Neural crest cell (in vitro differentiated cells): ENCODE measurements around the gene PMM2. TPM values are rescaled to one million over a fixed set of nuclear protein-coding genes. Genes with fewer than 3 reads are reported as not detected.
"Not testable (repeated sequence)": the region's sequence is repeated elsewhere in the genome, so short reads cannot be mapped to it uniquely, and the experiment has no call there.

Source experiments
- DNase-seq: peaks from one replicate; pipeline ENCODE4 v3.0.0; 2021; ENCODE audit warnings: low read depth, mixed read lengths, low spot score
- H3K27ac Mint-ChIP-seq: one replicate; pipeline ENCODE4 v1.8.0; 2021; ENCODE audit warnings: mild to moderate bottlenecking, mixed read lengths; ENCODE audit not compliant: unreplicated experiment
- H3K27me3 Mint-ChIP-seq: 2 replicates; pipeline ENCODE4 v1.8.0; 2021; ENCODE audit warnings: low read depth, mild to moderate bottlenecking, mixed read lengths
- H3K36me3 Mint-ChIP-seq: 2 replicates; pipeline ENCODE4 v1.8.0; 2021; ENCODE audit warnings: low read depth, mild to moderate bottlenecking, mixed read lengths
- H3K4me1 Mint-ChIP-seq: 2 replicates; pipeline ENCODE4 v1.8.0; 2021; ENCODE audit warnings: mixed read lengths
- H3K4me3 Mint-ChIP-seq: one replicate; pipeline ENCODE4 v1.8.0; 2021; ENCODE audit warnings: mild to moderate bottlenecking, mixed read lengths
- H3K9me3 Mint-ChIP-seq: 2 replicates; pipeline ENCODE4 v1.8.0; 2021; ENCODE audit warnings: mixed read lengths
- total RNA-seq: library from RNA; stranded (reverse); gene quantifications from 2 replicates; pipeline ENCODE4 v1.2.1, GENCODE V29; 2021
- TF ChIP-seq, protein P1 (sequence below): fragments of 200-600 bp; sonication (generic); conservative IDR thresholded peaks from 2 replicates; pipeline ENCODE4 v1.5.0; 2021; ENCODE audit warnings: antibody characterized with exemption, mild to moderate bottlenecking

PMM2 gene
- total RNA-seq, 1 donor from 2014 or later: 21.5 TPM

DNA sequence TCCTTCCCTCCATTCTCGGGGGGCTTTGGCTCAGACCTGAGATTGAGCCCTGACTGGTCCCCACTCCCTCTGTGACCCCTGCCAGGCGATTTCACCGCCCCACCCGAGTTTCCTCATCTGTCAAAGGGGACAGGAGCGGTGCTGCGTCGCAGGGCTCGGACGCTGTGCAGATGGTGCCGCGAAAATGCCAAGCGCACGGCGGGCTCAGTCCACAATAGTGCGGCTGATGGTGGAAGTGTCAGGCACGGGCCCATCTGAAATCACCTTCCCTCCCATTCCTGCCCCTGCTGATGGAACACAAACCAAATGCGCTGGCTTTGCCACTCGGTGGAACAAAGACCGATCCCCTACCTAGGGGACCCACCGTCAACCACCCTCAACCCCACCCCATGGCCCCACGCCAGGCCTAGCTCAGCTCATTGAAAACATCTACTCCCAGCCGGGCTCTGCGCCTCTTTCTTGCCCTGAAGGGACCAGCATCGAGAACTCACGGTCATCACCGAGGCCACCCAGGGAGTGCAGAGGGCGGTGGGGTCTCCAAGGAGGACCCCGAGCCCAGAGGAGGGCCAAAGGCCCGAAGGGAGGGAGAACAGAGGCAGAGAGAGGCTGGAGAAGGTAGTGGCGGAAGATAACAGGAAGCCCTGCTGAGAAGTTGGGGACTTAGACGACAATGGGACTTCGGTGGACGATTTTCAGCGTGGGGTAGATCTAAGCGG lies 69.7 kb downstream of the PMM2 start:
- Mint-ChIP-seq H3K36me3 (no peaks in the 10 kb centered on the region), H3K9me3 (no peaks in the 10 kb centered on the region), H3K4me3 (peak overlapping the region; percentile 98), H3K27ac (peak overlapping the region; percentile 96), H3K4me1 (peaks cover 60% of the 10 kb centered on the region), H3K27me3 (peaks cover 12% of the 10 kb centered on the region)
- TF ChIP-seq, protein P1, sequence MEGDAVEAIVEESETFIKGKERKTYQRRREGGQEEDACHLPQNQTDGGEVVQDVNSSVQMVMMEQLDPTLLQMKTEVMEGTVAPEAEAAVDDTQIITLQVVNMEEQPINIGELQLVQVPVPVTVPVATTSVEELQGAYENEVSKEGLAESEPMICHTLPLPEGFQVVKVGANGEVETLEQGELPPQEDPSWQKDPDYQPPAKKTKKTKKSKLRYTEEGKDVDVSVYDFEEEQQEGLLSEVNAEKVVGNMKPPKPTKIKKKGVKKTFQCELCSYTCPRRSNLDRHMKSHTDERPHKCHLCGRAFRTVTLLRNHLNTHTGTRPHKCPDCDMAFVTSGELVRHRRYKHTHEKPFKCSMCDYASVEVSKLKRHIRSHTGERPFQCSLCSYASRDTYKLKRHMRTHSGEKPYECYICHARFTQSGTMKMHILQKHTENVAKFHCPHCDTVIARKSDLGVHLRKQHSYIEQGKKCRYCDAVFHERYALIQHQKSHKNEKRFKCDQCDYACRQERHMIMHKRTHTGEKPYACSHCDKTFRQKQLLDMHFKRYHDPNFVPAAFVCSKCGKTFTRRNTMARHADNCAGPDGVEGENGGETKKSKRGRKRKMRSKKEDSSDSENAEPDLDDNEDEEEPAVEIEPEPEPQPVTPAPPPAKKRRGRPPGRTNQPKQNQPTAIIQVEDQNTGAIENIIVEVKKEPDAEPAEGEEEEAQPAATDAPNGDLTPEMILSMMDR: no peak
- DNase-seq: no peak

DNA sequence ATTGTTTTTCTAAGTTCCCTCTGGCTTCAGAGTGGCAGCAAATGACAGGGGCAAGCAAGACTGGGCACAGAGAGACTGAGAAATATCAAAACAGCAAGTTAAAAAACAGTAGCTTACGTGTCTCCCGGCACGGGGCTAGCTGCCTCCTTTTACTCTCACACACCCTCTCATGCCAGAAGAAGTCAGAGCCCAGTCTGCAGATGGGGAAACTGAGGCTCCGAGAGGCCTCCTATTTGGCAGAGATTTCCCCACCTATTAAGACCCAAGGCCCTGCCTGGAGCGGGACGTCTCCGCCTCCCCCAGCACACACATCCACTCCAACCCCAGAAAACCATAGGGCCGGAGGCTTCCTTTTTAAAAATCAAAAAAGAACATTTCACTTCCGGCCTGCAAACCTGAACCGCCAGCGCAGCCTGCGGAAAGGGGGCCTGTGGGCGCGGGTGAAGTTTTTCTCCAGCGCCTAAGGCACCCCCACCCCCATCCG lies 70.3 kb downstream of the PMM2 start:
- TF ChIP-seq, protein P1: no peak
- Mint-ChIP-seq H3K36me3 (no peaks in the 10 kb centered on the region), H3K27ac (peak overlapping the region; percentile 96), H3K4me3 (peak overlapping the region; percentile 98), H3K27me3 (peaks cover 12% of the 10 kb centered on the region), H3K9me3 (no peaks in the 10 kb centered on the region), H3K4me1 (peaks cover 58% of the 10 kb centered on the region)
- no peak for DNase-seq

DNA sequence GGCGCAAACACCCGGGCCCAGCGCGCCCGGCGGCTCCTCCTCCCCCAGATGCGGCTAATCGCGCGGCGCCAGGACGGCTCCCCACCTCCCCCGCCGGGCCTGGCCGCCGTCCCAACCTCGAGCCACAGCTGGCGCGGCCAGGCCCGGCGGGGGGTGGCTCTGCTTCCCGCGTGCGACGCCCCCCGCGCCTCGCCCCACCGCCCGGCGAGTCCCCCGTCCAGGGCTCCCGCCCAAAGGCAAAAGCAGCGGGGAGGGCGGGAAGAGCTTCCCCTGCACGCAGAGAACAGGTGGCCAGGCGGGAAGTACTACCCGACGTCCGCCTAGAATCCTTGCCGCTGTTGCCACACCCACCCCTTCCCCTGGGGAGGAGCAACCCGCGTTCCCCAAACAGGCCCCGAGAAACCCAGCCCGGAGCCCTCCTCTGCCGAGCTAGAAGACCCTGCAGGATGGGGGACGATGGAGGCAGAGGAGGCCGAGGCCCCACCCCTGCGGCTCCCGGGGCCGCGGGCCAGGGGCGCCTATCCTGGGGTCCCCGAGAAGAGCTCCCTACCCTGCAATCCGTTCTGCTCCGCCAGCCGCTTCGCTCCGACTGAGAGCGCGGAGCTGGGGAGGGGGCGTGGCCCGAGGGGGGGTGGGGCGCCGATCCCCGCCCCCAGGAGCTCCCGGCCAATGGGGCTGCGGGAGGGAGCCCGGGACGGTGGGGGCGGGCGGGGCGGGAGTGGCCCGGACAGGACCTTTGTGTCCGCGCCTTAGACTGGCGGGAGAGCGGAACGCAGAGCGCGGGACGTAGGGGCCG lies 71.0 kb downstream of the PMM2 start, which contains the start of gene CARHSP1:
Gene CARHSP1, minus strand, starts transcription at position 591 of the 796 bp plus-strand sequence. CDS start 9,678 bp downstream, outside the sequence.
- TF ChIP-seq, protein P1: no peak
- Mint-ChIP-seq H3K36me3 (no peaks in the 10 kb centered on the region), H3K4me1 (peaks cover 56% of the 10 kb centered on the region), H3K27me3 (peaks cover 12% of the 10 kb centered on the region), H3K9me3 (no peaks in the 10 kb centered on the region), H3K27ac (peak within 1 kb of the TSS; percentile 96), H3K4me3 (peak within 1 kb of the TSS; percentile 98)
- peak; percentile 81 for DNase-seq

DNA sequence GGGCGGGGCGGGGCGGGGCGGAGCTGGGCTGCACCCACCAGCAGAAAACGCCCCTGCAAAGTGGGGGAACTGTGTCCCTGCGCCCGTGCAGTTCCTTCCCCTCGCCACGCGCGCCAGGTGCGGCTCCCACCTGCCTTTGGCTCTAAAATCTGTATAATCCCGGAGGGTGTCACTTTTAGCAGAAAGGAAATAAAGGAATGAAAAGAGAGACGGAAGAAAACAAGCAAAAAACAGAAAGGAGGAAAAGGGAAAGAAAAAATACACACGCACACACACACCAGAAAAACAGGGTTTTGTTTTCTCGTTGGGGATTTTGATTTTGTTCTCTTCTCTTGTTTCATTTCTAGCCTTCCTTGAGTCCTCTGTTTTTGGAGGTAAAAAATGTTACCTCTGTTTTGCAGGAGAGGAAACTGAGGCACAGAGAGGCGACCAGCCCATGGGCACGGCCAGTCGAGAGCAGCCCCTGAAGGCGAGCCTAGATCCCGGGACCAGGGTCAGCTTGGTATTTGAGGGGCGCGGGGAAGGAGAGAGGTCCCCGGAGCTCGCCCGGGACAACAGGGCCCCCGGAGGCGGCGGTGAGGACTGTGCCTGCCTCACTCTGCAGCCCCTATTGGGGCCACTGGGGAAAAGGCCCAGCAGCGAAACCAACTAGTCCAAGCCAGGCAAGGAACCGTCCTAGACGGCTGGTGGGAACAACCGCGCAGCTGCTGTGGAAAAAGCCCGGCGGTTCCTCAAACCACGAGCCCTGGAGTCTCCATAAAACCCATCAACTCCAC lies 71.8 kb downstream of the PMM2 start:
- H3K36me3 Mint-ChIP-seq: no peaks in the 10 kb centered on the region
- peaks cover 8% of the 10 kb centered on the region for H3K27me3 Mint-ChIP-seq
- peak overlapping the region; percentile 88 for H3K4me3 Mint-ChIP-seq
- no peak for DNase-seq
- peaks cover 48% of the 10 kb centered on the region for H3K4me1 Mint-ChIP-seq
- H3K27ac Mint-ChIP-seq: peak overlapping the region; percentile 89
- H3K9me3 Mint-ChIP-seq: no peaks in the 10 kb centered on the region
- TF ChIP-seq, protein P1: no peak

DNA sequence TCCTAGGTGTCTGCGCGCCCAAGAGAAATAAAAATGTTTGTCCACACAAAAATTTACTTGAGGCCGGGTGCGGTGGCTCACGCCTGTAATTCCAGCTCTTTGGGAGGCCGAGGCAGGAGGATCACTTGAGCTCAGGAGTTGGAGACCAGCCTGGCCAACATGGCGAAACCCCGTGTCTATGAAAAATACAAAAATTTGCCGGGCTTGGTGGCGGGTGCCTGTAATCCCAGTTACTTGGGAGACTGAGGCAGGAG lies 72.3 kb downstream of the PMM2 start:
- not testable (repeated sequence) for H3K36me3 Mint-ChIP-seq, H3K27ac Mint-ChIP-seq

More for the DNA sequence above, 72.3 kb downstream of the PMM2 start:
- H3K4me1 Mint-ChIP-seq: peaks cover 46% of the 10 kb centered on the region
- peak overlapping the region; percentile 88 for H3K4me3 Mint-ChIP-seq
- H3K9me3 Mint-ChIP-seq, DNase-seq, H3K27me3 Mint-ChIP-seq: not testable (repeated sequence)
